GM06990 (cell line): Measurements from ENCODE around the gene UBE2Q1.

ENCODE experiments used
- DNase-seq: peaks from one replicate; pipeline ENCODE4 v3.0.0-alpha.2; 2011; ENCODE audit not compliant: insufficient read length; ENCODE audit errors: extremely low read depth
- H3K27me3 ChIP-seq: replicated peaks from 2 replicates; pipeline ENCODE4 v1.6.0; 2011; ENCODE audit warnings: low read length; ENCODE audit not compliant: control insufficient read depth, insufficient read depth
- H3K36me3 ChIP-seq: 2 replicates; pipeline ENCODE4 v1.5.1; 2011; ENCODE audit warnings: low read length; ENCODE audit not compliant: control insufficient read depth, insufficient read depth
- H3K4me3 ChIP-seq: replicated peaks from 2 replicates; pipeline ENCODE4 v1.5.1; 2011; ENCODE audit warnings: low read depth, mild to moderate bottlenecking, control low read depth, low read length
- TF ChIP-seq, protein P1 (sequence below): IDR thresholded peaks from 2 replicates; pipeline ENCODE4 v1.5.1; 2011; ENCODE audit warnings: low read length, control low read depth, mild to moderate bottlenecking, inconsistent platforms; ENCODE audit not compliant: insufficient read depth, poor library complexity, severe bottlenecking

UBE2Q1 gene

GRCh38 chr1:154521695-154522094 lies 36.8 kb downstream of the UBE2Q1 start:
- Histone ChIP-seq H3K27me3 (0 out of 2 replicates have a peak, but pooled peaks cover 1% of the 10 kb centered on the region), H3K36me3 (no peaks in the 10 kb centered on the region), H3K4me3 (no peak overlapping the region)
- DNase-seq = no peak
- TF ChIP-seq, protein P1, sequence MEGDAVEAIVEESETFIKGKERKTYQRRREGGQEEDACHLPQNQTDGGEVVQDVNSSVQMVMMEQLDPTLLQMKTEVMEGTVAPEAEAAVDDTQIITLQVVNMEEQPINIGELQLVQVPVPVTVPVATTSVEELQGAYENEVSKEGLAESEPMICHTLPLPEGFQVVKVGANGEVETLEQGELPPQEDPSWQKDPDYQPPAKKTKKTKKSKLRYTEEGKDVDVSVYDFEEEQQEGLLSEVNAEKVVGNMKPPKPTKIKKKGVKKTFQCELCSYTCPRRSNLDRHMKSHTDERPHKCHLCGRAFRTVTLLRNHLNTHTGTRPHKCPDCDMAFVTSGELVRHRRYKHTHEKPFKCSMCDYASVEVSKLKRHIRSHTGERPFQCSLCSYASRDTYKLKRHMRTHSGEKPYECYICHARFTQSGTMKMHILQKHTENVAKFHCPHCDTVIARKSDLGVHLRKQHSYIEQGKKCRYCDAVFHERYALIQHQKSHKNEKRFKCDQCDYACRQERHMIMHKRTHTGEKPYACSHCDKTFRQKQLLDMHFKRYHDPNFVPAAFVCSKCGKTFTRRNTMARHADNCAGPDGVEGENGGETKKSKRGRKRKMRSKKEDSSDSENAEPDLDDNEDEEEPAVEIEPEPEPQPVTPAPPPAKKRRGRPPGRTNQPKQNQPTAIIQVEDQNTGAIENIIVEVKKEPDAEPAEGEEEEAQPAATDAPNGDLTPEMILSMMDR = no peak

DNA sequence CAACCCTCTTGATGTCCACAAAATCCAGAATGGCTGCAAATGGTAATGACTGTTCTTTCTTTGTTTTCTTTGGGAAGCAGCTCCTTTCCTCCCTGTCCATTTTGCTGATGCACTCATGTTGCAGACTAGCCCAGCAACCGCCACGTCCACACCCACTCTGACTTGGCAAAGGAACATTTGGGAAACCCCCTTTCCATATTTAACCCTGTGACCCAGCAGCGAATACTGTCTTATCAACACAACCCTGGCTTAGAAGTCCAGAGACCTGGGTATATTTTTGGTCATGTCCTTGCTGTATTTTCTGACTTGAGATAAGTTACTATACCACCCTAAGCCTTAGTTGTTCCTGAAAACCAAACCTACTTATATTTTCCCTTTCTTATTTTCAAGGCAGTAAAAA lies 38.1 kb downstream of the UBE2Q1 start:
- DNase-seq = no peak
- Histone ChIP-seq H3K36me3 (no peaks in the 10 kb centered on the region), H3K27me3 (peaks cover 1% of the 10 kb centered on the region; the same call in 1 of the 2 replicates), H3K4me3 (no peak overlapping the region)
- TF ChIP-seq, protein P1 = no peak

- H3K36me3 ChIP-seq = no peaks in the 10 kb centered on the region
- DNase-seq = no peak
- H3K4me3 ChIP-seq = no peak overlapping the region
- peaks cover 1% of the 10 kb centered on the region; the same call in 1 of the 2 replicates for H3K27me3 ChIP-seq
- TF ChIP-seq, protein P1 = no peak
Measured at GRCh38 chr1:154519591-154519991, 38.9 kb downstream of the UBE2Q1 start.

GRCh38 chr1:154517661-154518060 lies 40.8 kb downstream of the UBE2Q1 start:
- H3K27me3 ChIP-seq = peaks cover 1% of the 10 kb centered on the region; the same call in 1 of the 2 replicates
- DNase-seq = no peak
- TF ChIP-seq, protein P1 = no peak
- H3K36me3 ChIP-seq = no peaks in the 10 kb centered on the region
- H3K4me3 ChIP-seq = no peak overlapping the region

DNA sequence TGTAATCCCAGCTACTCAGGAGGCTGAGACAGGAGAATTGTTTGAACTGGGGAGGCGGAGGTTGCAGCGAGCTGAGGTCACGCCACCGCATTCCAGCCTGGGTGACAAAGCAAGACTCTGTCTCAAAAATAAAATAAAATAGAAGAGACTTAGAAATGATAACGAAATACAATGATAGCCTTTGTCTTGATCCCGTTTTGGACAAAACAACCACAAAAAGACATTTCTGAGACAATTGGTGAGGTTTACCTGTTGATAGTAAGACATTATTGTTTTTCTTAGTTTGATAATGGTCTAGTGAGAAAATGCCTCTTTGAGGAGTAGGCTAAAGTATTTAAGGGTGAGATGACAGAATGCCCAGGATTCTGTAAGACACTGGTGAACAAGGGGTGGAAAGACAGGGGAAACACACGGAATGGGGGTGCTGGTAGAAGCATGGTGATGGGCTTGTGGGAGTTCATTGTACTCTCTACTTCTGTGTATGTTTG lies 44.4 kb downstream of the UBE2Q1 start:
- Histone ChIP-seq H3K4me3 (no peak overlapping the region), H3K36me3 (no peaks in the 10 kb centered on the region), H3K27me3 (peaks cover 1% of the 10 kb centered on the region; the same call in 1 of the 2 replicates)
- TF ChIP-seq, protein P1 = no peak
- no peak for DNase-seq

- Histone ChIP-seq H3K4me3 (no peak overlapping the region), H3K27me3 (peaks cover 1% of the 10 kb centered on the region), H3K36me3 (no peaks in the 10 kb centered on the region)
- no peak for DNase-seq
- TF ChIP-seq, protein P1 = no peak
Measured at GRCh38 chr1:154512760-154513159, 45.7 kb downstream of the UBE2Q1 start.
